Natural killer cell (primary cell): ENCODE measurements around the gene KAT6B. TPM values are rescaled to one million over a fixed set of nuclear protein-coding genes. Genes with fewer than 3 reads are reported as not detected.
"Not testable (repeated sequence)": the region's sequence is repeated elsewhere in the genome, so short reads cannot be mapped to it uniquely, and the experiment has no call there.

Experiments
- ATAC-seq, 3 donors: fragments of 150-1000 bp in 2 of 3; fragments of 200-7000 bp in 1 of 3; cut with Tn5 transposase; 1 replicate in 1 of 3; 2 replicates in 2 of 3; pipeline ENCODE4 v1.10.0; 2021; ENCODE audit warnings: mild to moderate bottlenecking in 2 of 3, moderate library complexity in 2 of 3
- DNase-seq, 2 donors: peaks; one replicate each; pipeline versions ENCODE4 v3.0.0 to v3.0.0-alpha.2; 2013 to 2021; ENCODE audit warnings: mixed read lengths in 1 of 2
- H3K27ac ChIP-seq: one replicate; pipeline ENCODE4 v1.5.1; 2013; ENCODE audit warnings: mild to moderate bottlenecking, low read length
- H3K27me3 ChIP-seq: one replicate; pipeline ENCODE4 v1.6.1; 2013; ENCODE audit warnings: low read length; ENCODE audit not compliant: control insufficient read depth, insufficient read depth
- H3K36me3 ChIP-seq: one replicate; pipeline ENCODE4 v1.6.1; 2013; ENCODE audit warnings: low read length; ENCODE audit not compliant: control insufficient read depth, insufficient read depth
- H3K4me1 ChIP-seq: one replicate; pipeline ENCODE4 v1.6.1; 2013; ENCODE audit warnings: low read length; ENCODE audit not compliant: control insufficient read depth, insufficient read depth
- H3K4me3 ChIP-seq: one replicate; pipeline ENCODE4 v1.5.1; 2013; ENCODE audit warnings: low read length
- H3K9me3 ChIP-seq: one replicate; pipeline ENCODE4 v1.6.1; 2013; ENCODE audit warnings: low read length; ENCODE audit not compliant: control insufficient read depth, insufficient read depth
- H3K27ac Mint-ChIP-seq, 2 donors: one replicate each; pipeline ENCODE4 v1.8.0; 2022; ENCODE audit warnings: mild to moderate bottlenecking in 2 of 2, mixed read lengths in 2 of 2, moderate library complexity in 1 of 2
- H3K27me3 Mint-ChIP-seq, 2 donors: one replicate each; pipeline ENCODE4 v1.8.0; 2022; ENCODE audit warnings: low read depth in 2 of 2, mixed read lengths in 2 of 2
- H3K36me3 Mint-ChIP-seq: one replicate; pipeline ENCODE4 v1.8.0; 2022; ENCODE audit warnings: mixed read lengths
- H3K4me1 Mint-ChIP-seq, 2 donors: one replicate each; pipeline ENCODE4 v1.8.0; 2022; ENCODE audit warnings: mixed read lengths in 2 of 2
- H3K4me3 Mint-ChIP-seq: one replicate; pipeline ENCODE4 v1.8.0; 2022; ENCODE audit warnings: mild to moderate bottlenecking, moderate library complexity, mixed read lengths
- H3K9me3 Mint-ChIP-seq, 2 donors: one replicate each; pipeline ENCODE4 v1.8.0; 2022; ENCODE audit warnings: mixed read lengths in 2 of 2
- CTCF ChIP-seq: fragments of 200-600 bp; IDR thresholded peaks from one replicate; pipeline ENCODE4 v1.8.0; 2022; ENCODE audit warnings: antibody characterized with exemption
- WGBS: methylation state at CpG from one replicate; pipeline ENCODE4 v1.1.7; 2013; ENCODE audit warnings: missing lambda C conversion rate; ENCODE audit not compliant: insufficient coverage; 5-methylcytosine and 5-hydroxymethylcytosine counted together
- intact Hi-C: fragments of 100-400 bp; cut with micrococcal nuclease; formaldehyde crosslinking; loops from one replicate; pipeline ENCODE4 v1.14.2; 2022
- total RNA-seq, 4 donors: library from RNA; stranded (reverse); fragments of 120-200 nt in 1 of 4; gene quantifications; one replicate each; pipeline versions ENCODE4 v1.2.3 to v1.2.4, GENCODE V29; 2013 to 2022

Gene KAT6B
- total RNA-seq, 3 donors from 2014 or later (not counting 1 experiment from before 2014, with no cell fraction given), result 117 to 133 (median 121) TPM

DNA sequence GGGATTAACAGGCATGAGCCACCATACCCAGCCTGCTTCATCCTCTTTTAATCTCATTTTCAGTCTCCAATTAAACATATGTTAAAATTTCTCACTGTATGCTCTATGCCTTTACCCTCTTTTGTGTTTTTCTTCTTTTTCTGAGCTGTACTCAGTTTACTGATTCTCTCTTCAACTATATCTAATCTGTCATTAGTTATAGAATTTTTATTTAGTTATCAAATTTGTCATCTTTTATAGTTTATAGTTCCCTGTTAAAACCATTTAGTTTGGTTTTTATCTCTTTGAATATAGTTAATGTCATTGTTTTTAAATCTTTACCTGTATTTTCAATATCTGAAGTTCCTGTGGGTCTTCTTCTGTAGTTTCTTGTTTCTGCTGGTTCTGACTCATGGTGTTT lies 93.3 kb downstream of the KAT6B start:
- Histone ChIP-seq H3K27me3 (no peaks in the 10 kb centered on the region), H3K27ac (no peak overlapping the region), H3K4me3 (no peak overlapping the region), H3K4me1 (peaks cover 8% of the 10 kb centered on the region), H3K36me3 (no peaks in the 10 kb centered on the region), H3K9me3 (peaks cover 4% of the 10 kb centered on the region)
- DNase-seq (no peak), ATAC-seq (no peak)
- no peaks in the 10 kb centered on the region for H3K27me3 Mint-ChIP-seq
- H3K9me3 Mint-ChIP-seq, result peaks cover 0 to 5% of the 10 kb centered on the region in 2 donors
- H3K4me3 Mint-ChIP-seq, result no peak overlapping the region
- TF ChIP-seq CTCF, result no peak
- peaks cover 5% of the 10 kb centered on the region for H3K36me3 Mint-ChIP-seq
- intact Hi-C loops, result loop anchor here (5.0 kb wide), 1 partner anchor 98 kb away; no protein-coding TSS in a partner anchor
- H3K4me1 Mint-ChIP-seq, result peaks cover 54 to 59% of the 10 kb centered on the region in 2 donors
- peak overlapping the region; percentile 55 to 70 for H3K27ac Mint-ChIP-seq

GRCh38 chr10:74921070-74921469 lies 94.7 kb downstream of the KAT6B start:
- not testable (repeated sequence) for H3K27ac ChIP-seq, H3K27me3 ChIP-seq, H3K27me3 Mint-ChIP-seq, H3K4me3 Mint-ChIP-seq, H3K4me3 ChIP-seq, DNase-seq, ATAC-seq, H3K36me3 Mint-ChIP-seq, H3K9me3 Mint-ChIP-seq, H3K36me3 ChIP-seq, H3K4me1 ChIP-seq, H3K9me3 ChIP-seq
- peaks cover 46 to 52% of the 10 kb centered on the region in 2 donors for H3K4me1 Mint-ChIP-seq
- over 99% methylated on average over 5 of the region's 5 CpGs for WGBS
- peak overlapping the region; percentile 74 to 76 for H3K27ac Mint-ChIP-seq
- intact Hi-C loops, result loop anchor here (5.0 kb wide), 1 partner anchor 96 kb away; no protein-coding TSS in a partner anchor

DNA sequence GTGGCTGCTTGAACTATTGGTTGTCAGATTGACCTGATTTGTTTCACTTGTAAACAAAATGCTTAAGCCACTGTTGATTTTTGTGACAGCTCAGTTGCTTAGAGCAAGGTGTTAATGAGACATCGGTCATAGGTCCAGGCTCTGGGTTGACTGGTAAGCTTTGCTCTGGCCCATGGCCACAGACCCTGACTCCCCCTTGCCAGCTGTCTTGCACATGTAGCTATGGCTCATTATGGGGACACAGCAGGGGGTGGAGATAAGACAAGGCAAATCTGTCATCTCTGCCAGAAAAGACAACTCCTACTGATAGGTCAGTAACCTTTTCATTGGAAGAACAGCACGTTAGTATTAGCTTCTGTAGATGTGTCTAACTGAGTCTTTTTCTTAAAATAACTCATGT lies 95.3 kb downstream of the KAT6B start:
- intact Hi-C loops, result loop anchor here (5.0 kb wide), 1 partner anchor 96 kb away; no protein-coding TSS in a partner anchor
- no peak for DNase-seq
- H3K27ac ChIP-seq, result no peak overlapping the region
- H3K27ac Mint-ChIP-seq, result peak overlapping the region; percentile 74 to 76
- WGBS, result 93% methylated on average over 2 of the region's 2 CpGs
- H3K36me3 ChIP-seq, result no peaks in the 10 kb centered on the region
- H3K4me3 Mint-ChIP-seq, result no peak overlapping the region
- peaks cover 42 to 50% of the 10 kb centered on the region in 2 donors for H3K4me1 Mint-ChIP-seq
- peaks cover 0 to 5% of the 10 kb centered on the region in 2 donors for H3K9me3 Mint-ChIP-seq
- H3K27me3 Mint-ChIP-seq, result no peaks in the 10 kb centered on the region
- peaks cover 8% of the 10 kb centered on the region for H3K4me1 ChIP-seq
- TF ChIP-seq CTCF, result no peak
- peaks cover 4% of the 10 kb centered on the region for H3K9me3 ChIP-seq
- ATAC-seq, result no peak
- H3K4me3 ChIP-seq, result no peak overlapping the region
- peaks cover 5% of the 10 kb centered on the region for H3K36me3 Mint-ChIP-seq
- H3K27me3 ChIP-seq, result no peaks in the 10 kb centered on the region

DNA sequence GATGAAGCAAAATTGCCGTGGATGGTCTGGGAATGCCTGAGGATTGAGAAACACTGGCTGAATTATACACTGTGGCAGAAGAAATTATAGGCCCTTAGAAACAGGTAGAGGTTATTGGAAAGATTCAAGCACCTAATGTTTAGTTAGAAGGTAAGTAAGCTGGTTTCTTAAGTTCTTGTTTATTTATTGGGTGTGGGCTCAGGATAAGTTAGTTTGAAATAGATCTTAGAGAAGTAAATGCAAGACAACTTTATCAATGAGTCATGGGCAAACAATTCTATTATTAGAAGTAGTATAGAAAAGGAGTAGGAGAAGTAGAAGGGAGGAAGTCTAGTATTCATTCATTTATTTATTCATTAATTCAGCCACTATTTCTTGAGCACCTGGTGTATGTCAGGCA lies 96.5 kb downstream of the KAT6B start:
- 100% methylated on average over 1 of the region's 1 CpG for whole genome bisulfite sequencing
- H3K27ac Mint-ChIP-seq, result peak overlapping the region; percentile 74 to 76
- H3K4me1 Mint-ChIP-seq, result peaks cover 46 to 53% of the 10 kb centered on the region in 2 donors
- Histone ChIP-seq H3K36me3 (no peaks in the 10 kb centered on the region), H3K27me3 (no peaks in the 10 kb centered on the region), H3K9me3 (peaks cover 4% of the 10 kb centered on the region), H3K4me3 (no peak overlapping the region), H3K4me1 (peaks cover 8% of the 10 kb centered on the region), H3K27ac (no peak overlapping the region)
- H3K36me3 Mint-ChIP-seq, result peaks cover 5% of the 10 kb centered on the region
- H3K27me3 Mint-ChIP-seq, result no peaks in the 10 kb centered on the region
- DNase-seq (no peak), ATAC-seq (no peak)
- peaks cover 0 to 5% of the 10 kb centered on the region in 2 donors for H3K9me3 Mint-ChIP-seq
- H3K4me3 Mint-ChIP-seq, result no peak overlapping the region
- TF ChIP-seq CTCF, result no peak
- intact Hi-C loops, result loop anchor here (5.0 kb wide), 1 partner anchor 94 kb away; no protein-coding TSS in a partner anchor
